Activated B cell treated with CpG ODN at 0.5 μM for 24 hours (primary cell): ENCODE data around the gene FGF11. TPM values are rescaled to one million over a fixed set of nuclear protein-coding genes. Genes with fewer than 3 reads are reported as not detected.

Experiments used
- ATAC-seq: fragments of 200-7000 bp; cut with Tn5 transposase; one replicate; pipeline ENCODE4 v1.10.0; 2021; ENCODE audit warnings: low read depth, mild to moderate bottlenecking, moderate library complexity
- CTCF ChIA-PET: fragments of 350-600 bp; sonication (Branson Sonifier 250); formaldehyde crosslinking; loops from one replicate; lab custom pipeline; 2021; ENCODE audit warnings: antibody characterized with exemption; lab: Charles Lee
- POLR2A ChIA-PET: fragments of 350-600 bp; sonication (Branson Sonifier 250); formaldehyde crosslinking; loops from one replicate; lab custom pipeline; 2021; ENCODE audit warnings: antibody characterized with exemption; lab: Charles Lee
- DNase-seq: peaks from one replicate; pipeline ENCODE4 v3.0.0; 2022
- H3K27ac Mint-ChIP-seq: one replicate; pipeline ENCODE4 v1.8.0; 2020; ENCODE audit warnings: mixed read lengths
- H3K27me3 Mint-ChIP-seq: one replicate; pipeline ENCODE4 v1.8.0; 2021; ENCODE audit warnings: mixed read lengths
- H3K36me3 Mint-ChIP-seq: one replicate; pipeline ENCODE4 v1.8.0; 2021; ENCODE audit warnings: low read depth, mixed read lengths
- H3K4me1 Mint-ChIP-seq: one replicate; pipeline ENCODE4 v1.8.0; 2021; ENCODE audit warnings: mixed read lengths
- H3K4me3 Mint-ChIP-seq: one replicate; pipeline ENCODE4 v1.8.0; 2020; ENCODE audit warnings: mild to moderate bottlenecking, mixed read lengths
- H3K9me3 Mint-ChIP-seq: one replicate; pipeline ENCODE4 v1.8.0; 2020; ENCODE audit warnings: mixed read lengths
- CTCF ChIP-seq: fragments of 200-600 bp; IDR thresholded peaks from one replicate; pipeline ENCODE4 v1.8.0; 2022; ENCODE audit warnings: antibody characterized with exemption, mild to moderate bottlenecking
- intact Hi-C: fragments of 100-400 bp; cut with micrococcal nuclease; formaldehyde crosslinking; loops from one replicate; pipeline ENCODE4 v1.15.1; 2024
- total RNA-seq: library from RNA; stranded (reverse); gene quantifications from 2 replicates; pipeline ENCODE4 v1.2.3, GENCODE V29; 2022

Gene FGF11
- total RNA-seq, 1 donor from 2014 or later, result 2.8 TPM

GRCh38 chr17:7408252-7408727 lies 31.0 kb upstream of the FGF11 start:
- intact Hi-C loops, result no loop called here
- ATAC-seq, result no peak
- Mint-ChIP-seq H3K27me3 (peaks cover 18% of the 10 kb centered on the region), H3K9me3 (no peaks in the 10 kb centered on the region), H3K27ac (no peak overlapping the region), H3K4me1 (peaks cover 10% of the 10 kb centered on the region), H3K36me3 (peaks cover 5% of the 10 kb centered on the region), H3K4me3 (no peak overlapping the region)
- DNase-seq, result no peak
- ChIA-PET CTCF (no interaction called here), POLR2A (interaction anchor here (1.4 kb wide), 1 partner anchor 27 kb away, joined by 4 read pairs; the partner anchor contains the start of gene TMEM102)
- no peak for TF ChIP-seq CTCF

GRCh38 chr17:7408863-7409262 lies 30.4 kb upstream of the FGF11 start:
- H3K36me3 Mint-ChIP-seq, result peaks cover 4% of the 10 kb centered on the region
- intact Hi-C loops, result no loop called here
- no peak for TF ChIP-seq CTCF
- no peak overlapping the region for H3K27ac Mint-ChIP-seq
- peaks cover 8% of the 10 kb centered on the region for H3K4me1 Mint-ChIP-seq
- no peaks in the 10 kb centered on the region for H3K9me3 Mint-ChIP-seq
- H3K27me3 Mint-ChIP-seq, result peaks cover 18% of the 10 kb centered on the region
- ATAC-seq, result no peak
- CTCF ChIA-PET, result no interaction called here
- POLR2A ChIA-PET, result interaction anchor here (1.4 kb wide), 1 partner anchor 26 kb away, joined by 4 read pairs; the partner anchor contains the start of gene TMEM102
- H3K4me3 Mint-ChIP-seq, result no peak overlapping the region
- DNase-seq, result no peak

- H3K36me3 Mint-ChIP-seq, result no peaks in the 10 kb centered on the region
- DNase-seq (no peak), ATAC-seq (no peak)
- intact Hi-C loops, result no loop called here
- H3K27me3 Mint-ChIP-seq, result peaks cover 18% of the 10 kb centered on the region
- peaks cover 8% of the 10 kb centered on the region for H3K4me1 Mint-ChIP-seq
- ChIA-PET CTCF (no interaction called here), POLR2A (interaction anchor here (1.4 kb wide), 1 partner anchor 25 kb away, joined by 4 read pairs; the partner anchor contains the start of gene TMEM102)
- H3K27ac Mint-ChIP-seq, result no peak overlapping the region
- TF ChIP-seq CTCF, result no peak
- no peak overlapping the region for H3K4me3 Mint-ChIP-seq
- no peaks in the 10 kb centered on the region for H3K9me3 Mint-ChIP-seq
Measured at GRCh38 chr17:7409716-7410115, 29.6 kb upstream of the FGF11 start.

- Mint-ChIP-seq H3K4me3 (no peak overlapping the region), H3K27ac (no peak overlapping the region), H3K4me1 (peaks cover 4% of the 10 kb centered on the region), H3K36me3 (no peaks in the 10 kb centered on the region), H3K27me3 (peaks cover 15% of the 10 kb centered on the region), H3K9me3 (no peaks in the 10 kb centered on the region)
- ATAC-seq (no peak), DNase-seq (no peak)
- ChIA-PET CTCF (no interaction called here), POLR2A (no interaction called here)
- intact Hi-C loops, result no loop called here
- TF ChIP-seq CTCF, result no peak
Measured at GRCh38 chr17:7410634-7411426, 28.5 kb upstream of the FGF11 start.

GRCh38 chr17:7411427-7411750 lies 27.9 kb upstream of the FGF11 start:
- no peak for TF ChIP-seq CTCF
- ATAC-seq, result no peak
- DNase-seq, result no peak
- H3K36me3 Mint-ChIP-seq, result no peaks in the 10 kb centered on the region
- ChIA-PET POLR2A (no interaction called here), CTCF (no interaction called here)
- H3K4me1 Mint-ChIP-seq, result peaks cover 2% of the 10 kb centered on the region
- no peaks in the 10 kb centered on the region for H3K9me3 Mint-ChIP-seq
- intact Hi-C loops, result no loop called here
- no peak overlapping the region for H3K27ac Mint-ChIP-seq
- no peak overlapping the region for H3K4me3 Mint-ChIP-seq
- H3K27me3 Mint-ChIP-seq, result peaks cover 11% of the 10 kb centered on the region
